HG02840 (cell line): ENCODE measurements around the gene C11orf87.

Experiments used
- ATAC-seq: cut with Tn5 transposase; IDR thresholded peaks from one replicate; pipeline ENCODE4 v1.9.1; 2021; ENCODE audit warnings: mild to moderate bottlenecking, moderate library complexity, moderate number of reproducible peaks; ENCODE audit not compliant: unreplicated experiment, low FRiP score

The C11orf87 gene

DNA sequence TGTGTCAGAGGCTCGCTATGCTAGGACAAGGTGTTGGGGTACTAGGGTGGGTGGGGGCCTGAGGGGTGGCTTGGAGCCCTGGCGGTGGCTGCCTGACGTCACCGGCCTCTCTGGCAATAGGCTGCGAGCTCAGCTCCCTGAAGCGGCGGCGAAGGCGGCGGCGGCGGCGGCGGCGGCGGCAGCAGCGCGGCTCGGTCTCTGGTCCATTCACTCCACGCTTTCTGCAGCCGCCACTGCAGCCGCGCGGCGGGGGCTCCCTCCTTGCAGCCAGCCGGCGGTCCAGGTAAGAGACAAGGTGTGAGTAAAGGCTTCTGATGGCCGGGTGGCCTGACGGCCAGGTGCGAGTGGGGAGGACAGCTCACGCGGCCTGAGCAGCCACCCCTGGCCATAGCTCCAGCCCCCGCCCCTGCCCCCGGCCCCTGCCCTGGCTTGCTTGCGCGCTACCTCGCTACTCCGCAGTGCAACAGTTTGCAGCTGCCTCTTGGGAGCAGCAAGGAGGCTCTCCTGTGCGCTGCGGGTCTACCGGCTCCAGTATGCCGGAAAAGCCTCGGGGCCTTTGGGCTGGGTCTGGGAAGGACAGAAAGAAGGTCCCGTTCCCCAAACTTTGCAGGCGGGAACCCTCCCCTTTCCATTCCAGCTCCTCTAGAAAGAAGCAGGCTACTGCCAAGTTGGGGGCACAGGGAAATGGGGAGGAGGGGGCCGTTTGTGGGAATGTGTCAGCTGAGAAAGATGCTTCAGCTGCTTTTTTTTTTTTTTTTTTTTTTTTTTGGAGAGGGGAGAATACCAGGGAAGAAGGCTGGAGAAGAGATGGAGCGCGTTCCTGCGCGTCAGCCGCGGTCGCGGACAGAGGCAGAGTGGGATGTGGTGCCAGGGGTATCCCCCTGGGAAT, at the start of gene C11orf87:
C11orf87 (plus strand) TSS at position 210 of the 889 bp plus-strand sequence. CDS start 1,444 bp downstream, outside the sequence.
- ATAC-seq = no peak

DNA sequence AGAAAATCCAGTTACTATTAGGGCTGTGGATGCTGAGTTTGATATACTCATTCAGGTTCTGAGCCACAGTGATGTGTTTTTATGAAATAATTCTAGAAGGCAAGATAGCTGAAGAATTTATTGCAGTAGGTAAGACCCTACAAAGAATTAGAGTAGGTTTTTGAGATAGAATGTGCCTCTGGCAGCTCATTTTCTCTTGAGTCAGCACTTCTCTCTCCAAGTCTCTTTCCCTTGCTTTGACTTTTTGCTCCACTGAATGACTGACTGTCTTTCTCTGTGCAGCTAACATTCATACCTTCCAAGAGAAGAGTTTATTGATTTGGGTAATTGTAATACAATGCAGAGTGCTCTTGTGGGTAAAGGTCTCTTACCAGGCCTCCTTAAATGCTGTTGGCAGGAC, 48.0 kb upstream of the C11orf87 start:
- ATAC-seq = no peak

DNA sequence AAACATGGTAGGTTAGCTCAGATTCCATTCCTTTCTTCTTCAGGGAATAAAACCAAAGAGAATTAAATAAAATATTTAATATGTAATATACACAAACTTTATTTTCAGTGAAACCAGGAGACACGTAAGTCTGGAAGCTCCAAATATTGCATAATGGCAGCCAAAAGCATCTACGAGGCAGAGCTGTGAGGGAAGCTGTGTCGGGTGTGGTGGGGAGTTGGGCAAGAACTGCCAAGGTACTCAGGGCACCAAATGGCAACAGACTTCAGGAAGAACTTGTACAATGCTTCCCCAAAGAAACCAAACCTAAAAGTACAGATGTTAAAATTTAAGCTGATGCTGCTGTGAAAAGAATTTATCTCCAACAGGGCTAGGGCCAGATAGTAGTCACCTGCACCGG, 47.5 kb upstream of the C11orf87 start:
- no peak for ATAC-seq

DNA sequence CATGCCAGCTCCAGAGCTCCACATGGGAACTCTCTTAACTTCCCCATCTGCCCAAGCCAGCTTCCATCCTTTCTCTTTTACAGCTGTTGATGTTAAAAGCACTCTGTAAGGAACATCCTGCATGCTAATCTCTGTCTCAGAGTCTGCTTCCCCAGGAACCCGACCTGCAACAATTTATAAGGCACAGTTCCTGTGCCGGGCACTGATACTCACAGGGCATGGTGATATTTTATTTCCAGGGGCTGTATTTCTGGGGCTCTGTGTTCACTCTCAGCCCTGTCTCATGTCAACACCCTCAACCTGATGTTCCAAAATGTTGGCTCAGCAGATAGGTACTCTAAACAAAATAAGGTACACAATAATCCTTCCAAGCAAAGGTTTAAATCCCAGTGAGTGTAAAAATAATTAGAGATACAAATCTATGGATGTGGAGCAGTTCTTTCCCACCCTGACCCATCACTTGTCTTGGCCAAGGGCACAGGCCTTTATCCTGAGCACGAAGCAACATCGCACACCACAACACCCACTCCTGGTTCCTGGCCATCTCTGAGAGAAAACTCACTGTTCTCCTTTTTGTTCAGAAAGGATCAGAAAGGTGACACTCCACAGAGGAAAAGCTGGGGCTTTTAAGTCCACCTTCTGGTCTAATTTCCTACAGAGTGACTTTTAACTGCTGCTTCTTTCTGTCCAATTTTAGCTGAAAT, 44.8 kb upstream of the C11orf87 start:
- no peak for ATAC-seq

DNA sequence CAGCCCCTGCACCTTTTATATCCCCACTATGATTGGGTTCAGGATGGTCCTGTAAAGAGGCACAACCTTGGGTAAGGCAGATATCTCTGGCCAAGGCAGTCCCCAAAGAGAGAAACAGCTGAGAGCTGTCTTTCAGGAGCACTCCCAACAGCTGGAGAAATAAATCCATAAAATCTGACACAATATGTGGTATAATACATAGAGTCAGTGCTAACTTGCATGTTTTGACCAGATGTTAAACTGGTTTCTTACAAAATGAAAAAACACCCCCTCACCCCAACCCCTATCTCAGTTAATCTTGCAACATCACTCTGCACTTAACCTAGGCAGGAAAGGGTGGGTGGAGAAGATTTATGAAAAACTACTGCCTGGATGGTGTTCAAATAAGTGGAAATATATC, 44.0 kb upstream of the C11orf87 start:
- ATAC-seq = no peak

DNA sequence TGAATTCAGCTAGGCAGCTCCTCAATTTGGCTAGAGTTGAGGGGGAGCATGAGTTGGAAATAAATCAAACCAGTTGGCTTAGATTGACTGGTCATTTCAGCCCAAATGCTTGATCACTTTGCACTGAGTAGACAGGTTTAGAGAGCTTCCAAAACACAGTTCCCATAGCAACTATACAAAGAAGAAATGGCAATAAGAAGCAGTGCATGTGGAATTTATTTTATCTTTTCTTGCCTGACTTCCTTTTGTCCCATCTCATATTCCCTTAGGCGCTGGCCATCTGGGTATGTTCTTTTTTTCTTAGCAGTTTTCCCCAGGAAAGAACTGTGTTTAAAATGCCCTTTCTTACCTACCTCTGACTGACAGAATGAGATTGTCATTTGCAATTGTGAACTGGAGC, 38.7 kb upstream of the C11orf87 start:
- no peak for ATAC-seq

DNA sequence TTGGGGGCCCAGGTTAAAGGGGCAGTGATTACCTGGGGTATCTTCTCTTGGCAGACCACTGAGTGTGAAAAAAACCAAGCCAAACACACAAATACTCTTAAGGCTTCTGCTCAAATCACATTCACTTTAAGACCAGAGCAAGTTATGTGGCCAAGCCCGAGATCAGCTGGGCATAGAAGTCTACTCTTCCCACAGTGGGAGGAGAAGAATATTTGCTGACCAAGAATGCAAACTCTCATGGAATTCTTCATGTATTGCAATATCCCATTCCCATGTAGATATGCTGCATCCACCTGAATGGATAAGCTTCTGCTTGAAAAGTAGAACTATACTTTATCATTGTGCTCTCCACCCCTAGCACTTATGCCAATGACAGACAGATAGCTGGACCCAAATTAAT, 37.1 kb upstream of the C11orf87 start:
- no peak for ATAC-seq

DNA sequence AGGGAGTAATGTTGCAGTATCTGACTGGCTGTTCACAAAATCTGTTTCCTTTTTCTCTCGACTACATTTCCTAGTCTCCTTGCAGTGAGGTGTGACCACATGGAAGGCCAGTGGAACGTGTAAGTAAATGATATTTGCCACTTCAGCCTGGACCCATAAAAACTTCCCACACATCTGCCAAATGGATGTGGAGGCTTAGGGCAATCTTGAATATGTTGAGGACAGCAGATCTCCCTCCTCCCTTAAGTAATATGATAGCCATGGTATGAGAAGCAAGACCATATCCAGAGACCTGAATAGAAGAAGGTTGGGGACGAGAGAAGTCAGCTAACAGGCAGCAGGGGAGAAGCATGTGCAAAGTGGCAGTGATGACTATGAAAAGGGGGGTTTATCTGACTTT, 33.0 kb upstream of the C11orf87 start:
- ATAC-seq = no peak

DNA sequence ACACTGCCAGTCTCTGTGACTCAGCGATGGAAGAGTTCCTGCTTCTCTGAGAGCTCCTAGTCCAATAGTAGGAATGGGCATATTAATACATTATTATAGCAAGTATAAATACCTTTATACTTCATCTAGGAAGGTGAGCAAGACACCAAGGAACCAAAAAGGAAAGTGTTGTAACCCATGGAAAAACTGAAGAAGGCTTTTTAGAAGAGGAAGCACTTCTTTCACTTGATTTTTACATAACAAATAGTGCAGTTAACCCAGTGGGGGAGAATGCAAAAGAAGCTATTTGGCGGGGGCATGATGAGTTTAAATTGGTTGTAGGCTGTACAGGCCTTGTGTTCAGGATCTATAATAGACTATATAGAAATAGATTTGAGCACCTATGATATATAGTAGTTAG, 31.2 kb upstream of the C11orf87 start:
- ATAC-seq = no peak

DNA sequence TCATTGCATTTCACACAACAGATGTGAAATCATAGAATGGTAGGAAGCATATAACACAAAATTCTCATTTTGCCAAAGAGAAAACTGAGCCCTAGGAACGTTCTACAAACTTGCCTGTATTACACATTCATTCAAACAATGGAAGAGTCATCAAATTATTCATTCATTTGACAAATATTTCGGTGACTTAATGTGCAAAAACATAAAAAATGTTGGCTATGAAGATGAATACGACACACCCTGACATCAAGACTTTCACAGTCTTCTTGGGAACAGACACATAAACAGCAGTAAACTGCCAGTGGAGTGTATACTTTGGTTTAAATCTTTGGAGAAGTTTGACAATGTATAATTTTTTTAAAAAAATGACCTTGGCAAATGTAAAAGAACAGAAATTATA, 20.4 kb upstream of the C11orf87 start:
- ATAC-seq = no peak

DNA sequence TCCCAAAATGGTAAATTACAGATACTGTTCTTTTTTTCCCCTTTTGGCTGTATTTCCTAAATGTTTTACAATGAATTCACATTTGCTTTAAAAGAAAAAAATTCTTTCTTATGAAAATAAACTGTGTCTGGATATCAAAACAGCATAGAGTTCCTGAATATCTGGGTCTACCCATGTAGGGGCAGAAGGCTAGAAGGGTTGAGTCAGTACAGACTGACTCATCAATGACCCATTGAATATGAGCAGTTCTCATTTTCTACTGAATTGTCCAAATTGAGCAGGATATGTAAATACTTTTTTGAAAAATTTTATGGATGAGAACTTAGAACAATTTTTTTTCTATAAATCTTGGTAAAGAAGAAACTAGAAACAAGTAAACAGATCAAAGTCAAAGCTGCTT, 16.3 kb upstream of the C11orf87 start:
- ATAC-seq = no peak

DNA sequence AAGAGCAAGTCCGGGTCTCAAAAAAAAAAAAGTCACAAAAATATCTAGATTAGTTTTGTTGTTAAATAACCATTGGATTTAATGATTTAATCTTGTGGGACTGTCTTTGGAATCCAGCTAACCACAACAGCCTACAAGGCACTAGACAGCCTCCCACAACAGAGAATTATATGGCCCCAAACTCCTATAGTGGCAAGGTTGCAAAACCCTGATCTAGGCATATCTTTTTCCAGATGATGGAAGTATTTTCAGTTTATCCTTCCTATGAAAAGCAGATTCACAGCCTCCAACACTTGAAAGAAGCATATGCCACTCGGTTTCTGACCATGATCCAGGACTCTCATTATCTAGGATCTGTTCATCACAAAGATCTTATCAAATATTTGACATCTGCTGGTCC, 5.4 kb upstream of the C11orf87 start:
- no peak for ATAC-seq

DNA sequence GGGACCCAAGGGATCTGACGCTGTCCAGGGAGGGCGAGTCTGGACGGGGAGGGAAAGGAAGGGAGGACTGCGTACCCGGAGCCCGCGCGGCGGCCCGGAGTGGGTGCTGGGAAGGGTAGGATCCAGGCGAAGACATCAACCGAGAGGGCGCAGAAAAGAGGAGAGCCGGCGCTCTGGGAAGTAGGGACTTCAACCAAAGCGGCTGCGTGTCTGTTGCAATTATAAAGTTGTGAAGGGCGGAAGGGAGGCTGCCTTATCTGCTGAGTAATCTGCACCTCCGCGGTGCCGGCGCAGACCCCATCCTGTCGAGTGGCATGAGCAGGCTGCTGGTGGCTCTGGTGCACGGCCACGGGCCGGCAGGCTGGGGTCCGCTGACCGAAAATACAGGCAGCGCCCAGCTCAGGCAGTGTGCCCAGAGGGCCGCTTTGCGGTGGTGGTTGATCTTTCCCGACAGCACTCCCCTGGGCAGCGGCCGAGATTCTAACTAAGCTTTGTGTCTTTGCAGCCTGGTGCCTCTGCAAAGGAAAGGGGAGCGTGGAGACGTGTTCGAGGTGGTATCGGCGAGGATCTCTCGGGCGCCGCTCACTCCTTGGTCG, 978 bp downstream of the C11orf87 start:
- ATAC-seq = no peak

DNA sequence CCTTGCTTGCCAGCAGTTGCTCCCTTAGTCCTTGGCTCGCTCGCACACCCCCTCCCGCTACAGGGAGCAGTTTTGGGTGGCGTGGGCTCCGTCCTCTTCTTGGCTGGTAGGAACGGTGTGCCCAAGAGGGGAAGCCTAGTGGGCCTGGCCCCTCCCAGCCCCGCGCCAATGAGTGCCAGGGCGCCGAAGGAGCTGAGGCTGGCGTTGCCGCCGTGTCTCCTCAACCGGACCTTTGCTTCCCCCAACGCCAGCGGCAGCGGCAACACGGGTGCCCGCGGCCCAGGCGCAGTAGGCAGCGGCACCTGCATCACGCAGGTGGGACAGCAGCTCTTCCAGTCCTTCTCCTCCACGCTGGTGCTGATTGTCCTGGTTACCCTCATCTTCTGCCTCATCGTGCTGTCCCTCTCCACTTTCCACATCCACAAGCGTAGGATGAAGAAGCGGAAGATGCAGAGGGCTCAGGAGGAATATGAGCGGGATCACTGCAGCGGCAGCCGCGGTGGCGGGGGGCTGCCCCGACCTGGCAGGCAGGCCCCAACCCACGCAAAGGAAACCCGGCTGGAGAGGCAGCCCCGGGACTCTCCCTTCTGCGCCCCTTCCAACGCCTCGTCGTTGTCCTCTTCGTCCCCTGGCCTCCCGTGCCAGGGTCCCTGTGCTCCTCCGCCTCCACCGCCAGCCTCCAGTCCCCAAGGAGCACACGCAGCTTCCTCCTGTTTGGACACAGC, 1.6 kb downstream of the C11orf87 start:
- ATAC-seq = no peak

DNA sequence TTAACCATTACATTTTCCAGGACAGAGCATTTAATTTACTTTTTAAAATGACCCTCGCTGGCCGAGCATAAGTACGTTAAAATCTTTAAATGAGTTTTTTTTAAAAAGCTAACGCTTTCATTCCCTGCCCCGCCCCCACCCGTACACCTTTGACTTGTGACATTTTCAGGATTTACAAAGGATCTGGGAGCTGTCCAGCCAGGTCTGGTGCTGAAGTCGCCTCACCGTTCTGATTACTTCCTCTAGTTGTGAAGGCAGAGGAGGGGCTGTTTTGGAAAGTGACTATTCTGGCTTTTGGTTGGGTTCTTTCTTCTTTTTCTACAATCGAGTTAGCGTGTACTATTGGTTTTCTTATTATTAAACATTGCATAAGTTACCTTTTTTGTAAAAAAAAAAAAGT, 2.9 kb downstream of the C11orf87 start:
- no peak for ATAC-seq

DNA sequence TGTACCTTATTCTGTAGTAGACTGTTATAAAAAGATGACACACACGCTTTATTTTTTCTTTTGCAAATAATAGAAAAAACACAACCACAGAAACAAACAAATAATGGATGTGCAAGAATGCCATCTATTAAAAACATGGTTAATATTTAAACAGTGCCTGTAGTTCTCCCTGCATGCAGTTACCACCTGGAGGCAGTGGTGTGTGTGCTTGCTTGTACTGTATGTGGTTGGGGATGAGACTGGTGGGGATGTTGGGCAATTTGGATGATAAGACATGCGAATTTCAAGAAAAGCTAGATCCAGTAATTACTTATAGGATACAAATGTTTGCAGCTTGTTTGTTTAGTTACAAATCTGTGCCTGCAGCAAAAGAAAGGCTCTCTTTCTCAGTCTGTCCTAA, 3.6 kb downstream of the C11orf87 start:
- ATAC-seq = no peak

DNA sequence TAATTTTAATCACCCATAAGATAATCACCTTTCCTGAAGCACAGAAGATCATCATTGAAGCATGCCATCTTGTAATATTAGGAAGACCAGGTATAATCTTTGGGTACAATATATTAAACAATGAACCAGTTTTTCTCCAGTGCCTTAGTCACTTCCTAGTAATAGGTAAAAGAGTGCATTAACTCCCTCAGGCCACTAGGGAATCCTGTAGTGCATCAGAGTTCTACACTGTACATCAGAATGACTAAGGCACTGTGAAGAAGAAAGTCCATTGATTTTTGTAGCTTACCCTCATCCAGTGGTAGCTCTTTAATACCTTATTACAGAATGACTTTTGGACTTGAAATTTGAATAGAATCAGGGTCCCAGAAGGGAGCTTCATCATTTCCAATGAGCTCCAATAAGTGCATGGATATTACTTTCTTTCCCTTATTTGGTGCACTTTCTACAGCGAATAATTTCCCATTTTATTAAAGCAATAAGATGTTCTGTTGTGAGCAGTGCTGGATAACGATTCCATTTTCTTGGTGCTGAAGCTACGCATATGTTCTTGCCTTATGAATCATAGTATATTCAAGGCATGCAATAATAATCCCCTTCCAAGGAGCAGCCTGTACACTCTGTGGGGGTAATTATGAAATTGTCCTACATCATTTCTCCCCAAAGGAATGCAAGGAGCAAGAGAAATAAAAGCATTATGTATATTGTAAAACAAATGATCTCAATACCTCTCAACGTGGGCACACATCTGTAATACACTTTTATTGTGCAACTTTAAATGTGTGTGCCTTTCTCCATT, 4.7 kb downstream of the C11orf87 start:
- no peak for ATAC-seq

DNA sequence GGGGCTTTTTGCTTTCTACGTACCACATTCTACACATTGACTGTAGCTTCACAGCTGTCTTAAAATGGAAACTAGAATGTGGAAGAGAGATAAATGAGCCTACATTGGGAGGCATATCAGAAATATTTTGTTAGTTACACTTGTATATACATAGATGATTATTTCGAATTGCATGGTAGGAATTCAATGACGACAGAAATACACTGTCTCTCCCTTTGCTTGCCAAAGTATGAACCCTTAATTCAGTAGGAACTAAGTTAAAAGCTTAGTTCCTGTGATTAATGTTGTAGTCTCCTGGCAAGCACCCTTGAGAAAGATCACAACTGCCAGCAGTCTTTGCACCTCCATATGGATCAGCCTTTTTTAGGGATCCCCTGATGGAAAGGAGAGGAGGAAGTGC, 10.1 kb downstream of the C11orf87 start:
- ATAC-seq = no peak

DNA sequence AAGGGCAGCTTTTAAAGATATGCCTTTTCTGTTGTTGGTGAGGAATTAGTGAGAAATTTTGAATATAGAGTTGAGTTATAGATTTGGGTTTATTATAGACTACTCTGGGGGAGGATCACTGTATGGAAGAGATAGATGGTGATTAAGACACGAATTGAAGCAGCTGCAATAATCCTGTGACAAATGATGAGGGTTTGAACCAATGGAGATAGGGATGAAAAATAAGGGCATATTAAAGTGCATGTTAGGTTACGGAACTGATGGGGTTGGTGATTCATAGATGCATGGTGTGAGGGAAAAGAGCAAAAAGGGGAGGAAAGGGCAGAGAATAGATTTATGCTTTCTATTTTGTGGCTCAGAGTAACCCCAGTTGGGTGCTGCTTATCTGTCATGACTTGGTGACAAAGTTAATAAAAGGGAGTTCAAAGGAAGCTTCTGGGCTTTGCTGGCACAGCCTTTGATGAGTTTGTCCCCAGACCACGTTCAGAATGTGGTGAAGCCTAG, 11.8 kb downstream of the C11orf87 start:
- ATAC-seq = no peak
